ENCODE results near the gene PDE4D.

Gene PDE4D

GRCh38 chr5:59119480-59119879 is 774.0 kb downstream of the PDE4D start:
- no peak for DNase-seq (ENCODE audit: low read depth, low spot score)

- DNase-seq (ENCODE audit: low read depth, low spot score), result no peak
Measured at GRCh38 chr5:59117320-59117719, 776.2 kb downstream of the PDE4D start.

GRCh38 chr5:59116231-59116865 is 777.2 kb downstream of the PDE4D start:
- DNase-seq (ENCODE audit: low read depth, low spot score), result no peak

DNA sequence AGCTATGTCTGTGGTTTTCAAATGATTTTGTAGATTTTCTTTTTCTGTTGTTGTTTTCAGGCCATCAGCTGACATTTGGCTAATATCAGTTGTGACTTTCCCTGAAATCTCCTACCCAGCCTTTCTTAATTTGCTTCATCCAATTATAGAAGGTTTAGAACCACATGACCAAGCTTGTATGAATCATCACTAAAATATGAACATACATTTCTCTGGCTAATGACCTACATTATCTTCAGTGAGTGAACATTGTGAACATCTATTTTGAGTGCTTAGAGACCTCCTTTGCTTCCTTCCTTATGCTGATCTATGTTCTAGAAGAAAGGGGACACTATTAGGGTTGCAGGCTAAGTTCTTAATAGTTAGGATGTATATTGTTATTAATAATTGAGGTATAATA is 778.2 kb downstream of the PDE4D start:
- no peak for DNase-seq (ENCODE audit: low read depth, low spot score)

GRCh38 chr5:59109383-59109782 is 784.1 kb downstream of the PDE4D start:
- DNase-seq (ENCODE audit: low read depth, low spot score), result no peak

GRCh38 chr5:59107692-59108091 is 785.8 kb downstream of the PDE4D start:
- DNase-seq (ENCODE audit: low read depth, low spot score), result no peak

DNA sequence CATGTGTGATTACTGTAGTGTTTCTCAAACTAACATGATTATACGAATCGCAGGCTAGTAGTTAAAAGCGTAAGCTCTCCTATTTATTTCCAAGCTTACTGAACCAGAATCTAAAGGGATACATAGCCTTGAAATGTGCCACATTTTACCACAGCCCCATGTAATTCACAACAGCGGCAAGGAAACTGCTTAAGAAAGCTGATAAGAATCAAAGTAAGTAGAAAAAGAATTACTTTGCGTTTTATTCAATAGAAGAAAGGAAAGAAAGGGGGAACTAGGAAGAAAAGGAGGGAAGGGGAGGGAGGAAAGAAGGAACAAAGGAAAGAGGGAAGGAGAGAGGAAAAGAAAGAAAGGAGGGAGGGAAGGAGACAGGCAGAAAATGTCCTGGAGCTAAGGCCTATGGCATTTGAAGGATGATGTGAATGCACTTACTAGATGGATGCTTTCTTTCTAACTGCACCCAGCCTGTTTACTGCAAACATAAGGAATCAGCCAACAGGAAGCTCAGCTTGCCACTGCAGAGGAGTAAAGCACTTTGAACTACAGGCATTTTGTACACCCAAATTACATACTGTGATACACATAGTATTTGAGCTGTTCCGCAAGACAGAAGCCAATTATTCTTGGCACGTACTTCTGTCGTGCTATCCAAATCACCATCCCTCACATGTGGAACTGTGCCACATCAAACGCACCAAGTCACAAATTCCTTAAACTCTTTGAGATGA is 789.0 kb downstream of the PDE4D start:
- no peak for DNase-seq (ENCODE audit: low read depth, low spot score)

DNA sequence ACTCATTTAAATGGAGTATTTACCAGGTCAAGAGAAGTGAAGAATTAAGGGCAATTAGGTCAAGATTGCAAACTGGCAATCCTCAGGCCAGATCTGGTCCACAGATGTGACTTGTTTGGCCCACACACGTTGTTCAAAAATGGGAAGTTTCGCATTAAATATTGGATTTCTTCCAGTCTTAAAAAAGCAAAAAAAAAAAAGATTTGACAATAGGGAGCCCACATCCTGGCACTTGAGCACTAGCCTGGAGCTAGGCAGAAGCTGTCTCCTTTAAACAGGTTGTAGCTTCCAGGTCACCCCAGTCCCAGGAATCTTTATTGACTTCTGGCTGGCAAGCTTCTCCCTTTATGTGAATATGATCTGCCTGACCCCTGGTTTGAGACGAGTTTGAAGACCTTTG is 790.2 kb downstream of the PDE4D start:
- no peak for DNase-seq (ENCODE audit: low read depth, low spot score)

DNA sequence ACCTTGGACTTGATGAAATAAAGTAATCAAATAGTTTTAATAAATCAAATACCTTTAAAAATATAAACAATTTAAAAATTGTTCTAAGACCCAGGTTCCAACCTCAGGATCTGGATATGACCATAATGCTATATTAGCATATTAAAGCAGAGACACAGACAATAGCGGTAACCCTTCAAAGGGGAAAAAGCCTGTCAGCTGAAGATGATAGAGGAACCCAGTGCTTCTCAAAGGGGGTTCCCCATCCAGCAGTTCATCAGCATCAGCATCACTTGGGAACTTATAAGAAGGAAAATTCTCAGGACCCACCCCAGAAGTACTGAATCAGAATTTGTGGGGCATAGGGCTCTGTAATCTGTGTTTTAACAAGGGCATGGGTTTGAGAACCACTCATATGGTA is 791.1 kb downstream of the PDE4D start:
- no peak for DNase-seq (ENCODE audit: low read depth, low spot score)

DNA sequence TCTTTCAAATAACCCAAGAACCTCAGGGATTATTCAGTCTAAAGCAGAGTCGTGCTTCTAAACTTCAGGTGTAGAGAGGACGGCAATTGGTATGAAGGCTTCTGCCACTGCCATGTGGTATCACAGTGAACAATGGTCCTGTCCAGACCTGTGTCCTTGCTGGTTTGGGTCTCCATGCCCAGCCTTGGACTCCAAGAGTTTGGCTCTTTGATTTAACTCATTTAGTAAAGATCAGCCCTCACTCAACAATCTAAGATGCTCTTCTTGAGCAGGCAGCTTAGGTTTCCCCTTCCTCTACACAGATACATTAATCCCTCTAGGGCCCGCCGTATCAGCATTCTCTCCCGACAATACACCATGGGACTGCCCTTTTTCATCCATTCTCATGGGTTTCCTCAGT is 792.7 kb downstream of the PDE4D start:
- DNase-seq (ENCODE audit: low read depth, low spot score), result no peak

- DNase-seq (ENCODE audit: low read depth, low spot score), result no peak
Measured at GRCh38 chr5:59099995-59100345, 793.6 kb downstream of the PDE4D start.

DNA sequence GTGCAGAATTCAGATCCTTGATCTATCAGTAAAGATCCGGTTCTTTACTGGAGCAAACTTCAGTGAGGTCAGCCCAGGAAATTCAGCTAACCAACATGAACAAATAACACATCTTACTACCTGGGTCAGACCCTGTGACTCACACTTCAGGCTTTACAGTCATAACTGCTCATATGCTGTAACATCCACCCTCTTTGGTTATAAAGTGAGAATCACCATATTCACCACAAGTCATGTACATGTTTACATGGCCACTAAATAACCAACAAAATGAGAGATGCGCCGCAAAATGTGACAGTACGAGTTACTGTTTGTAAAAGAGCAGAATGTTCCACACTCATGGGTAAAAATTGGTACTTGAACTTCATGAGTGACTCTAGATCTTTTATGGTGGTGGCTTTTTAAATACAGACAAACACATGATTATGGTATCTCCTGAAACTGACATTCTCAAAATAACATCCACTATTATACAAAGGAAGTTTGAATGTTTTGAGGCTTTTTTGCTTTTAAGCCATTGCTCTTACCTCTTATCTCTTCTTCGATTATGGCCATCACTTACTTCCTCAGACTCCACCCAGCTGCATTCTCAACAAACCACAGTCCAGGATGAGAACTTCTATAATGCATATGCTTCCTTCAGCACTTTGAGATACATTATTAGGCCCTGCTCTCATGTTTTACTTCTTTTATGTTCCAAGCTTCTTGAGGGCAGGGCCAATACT is 794.1 kb downstream of the PDE4D start:
- DNase-seq (ENCODE audit: low read depth, low spot score), result no peak

GRCh38 chr5:59098743-59099142 is 794.8 kb downstream of the PDE4D start:
- no peak for DNase-seq (ENCODE audit: low read depth, low spot score)

DNA sequence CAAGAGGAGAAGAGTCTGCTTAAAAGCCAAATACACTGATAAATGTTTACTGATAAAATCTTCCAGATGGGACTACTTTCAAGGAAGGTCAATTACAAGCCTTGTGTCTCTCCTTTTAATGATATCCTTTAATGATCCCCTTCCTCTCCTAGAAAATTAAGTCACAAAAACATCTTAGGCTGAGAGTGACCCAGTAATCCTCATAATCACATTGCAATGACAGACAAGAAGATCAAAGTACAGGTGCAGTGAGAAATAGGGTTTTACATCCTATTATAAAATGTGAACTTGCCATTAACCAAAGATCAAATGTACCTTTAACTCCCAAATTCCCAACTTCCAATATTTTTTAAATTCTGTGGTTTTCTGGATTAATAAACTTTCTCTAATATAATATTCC is 795.8 kb downstream of the PDE4D start:
- no peak for DNase-seq (ENCODE audit: low read depth, low spot score)

DNA sequence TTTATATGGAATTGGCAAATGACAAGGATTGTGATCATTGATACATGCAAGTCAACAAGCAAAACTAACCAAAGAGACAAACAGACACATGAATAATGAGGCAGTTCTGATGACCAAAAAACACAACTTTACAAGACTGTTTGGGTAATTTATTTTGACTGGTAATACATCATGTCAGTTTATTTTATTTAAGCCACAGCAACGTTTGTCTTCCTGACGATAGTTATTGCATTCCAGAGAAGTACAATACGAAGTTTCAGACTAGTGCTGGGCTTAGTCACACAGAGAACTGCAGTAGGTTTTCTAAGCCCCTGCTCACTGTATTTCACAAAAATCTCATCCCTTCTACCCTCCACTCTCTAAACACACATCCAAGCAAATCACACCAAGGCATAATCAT is 796.4 kb downstream of the PDE4D start:
- DNase-seq (ENCODE audit: low read depth, low spot score), result no peak

DNA sequence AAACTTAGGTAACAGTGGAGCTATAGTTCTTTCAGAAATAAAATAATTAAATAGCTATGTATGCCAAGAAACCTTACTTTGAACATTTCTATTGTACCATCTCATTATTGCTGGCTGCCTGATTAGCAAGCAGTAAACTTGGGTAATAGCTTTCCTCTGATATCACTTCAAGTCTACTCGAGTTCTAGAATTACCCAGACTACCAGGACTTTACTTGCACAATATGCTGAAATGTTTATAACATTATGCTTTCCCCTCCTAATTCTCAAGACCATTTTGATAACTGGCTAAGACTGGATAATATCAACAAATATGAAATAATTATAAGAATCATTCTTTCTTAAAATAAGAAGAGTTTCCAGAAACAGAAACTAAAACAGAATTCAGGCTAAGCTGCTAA is 798.0 kb downstream of the PDE4D start:
- DNase-seq (ENCODE audit: low read depth, low spot score), result no peak

- no peak for DNase-seq (ENCODE audit: low read depth, low spot score)
Measured at GRCh38 chr5:59094864-59095263, 798.7 kb downstream of the PDE4D start.

DNA sequence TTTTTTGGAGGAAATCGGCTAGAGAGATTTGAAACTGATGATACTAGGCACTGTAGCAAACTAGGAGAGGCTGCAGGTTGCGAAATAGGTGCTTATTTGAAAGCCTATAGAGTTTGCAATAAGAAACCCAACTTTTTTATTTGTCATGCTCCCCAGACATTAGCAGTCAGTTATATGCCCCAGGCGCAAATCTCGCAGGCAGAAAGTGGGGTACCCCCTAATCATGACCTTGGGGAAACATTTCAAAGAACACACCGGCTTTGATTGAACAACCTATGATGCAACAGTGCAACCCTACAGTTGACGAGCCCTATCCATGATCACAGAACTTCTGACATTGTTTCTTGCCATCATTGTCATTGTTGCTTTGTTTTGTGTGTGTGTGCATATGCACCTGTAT is 800.2 kb downstream of the PDE4D start:
- DNase-seq (ENCODE audit: low read depth, low spot score), result no peak

- no peak for DNase-seq (ENCODE audit: low read depth, low spot score)
Measured at GRCh38 chr5:59092758-59093157, 800.8 kb downstream of the PDE4D start.

- no peak for DNase-seq (ENCODE audit: low read depth, low spot score)
Measured at GRCh38 chr5:59091965-59092364, 801.6 kb downstream of the PDE4D start.

- no peak for DNase-seq (ENCODE audit: low read depth, low spot score)
Measured at GRCh38 chr5:59090323-59090722, 803.2 kb downstream of the PDE4D start.

GRCh38 chr5:59089767-59090166 is 803.8 kb downstream of the PDE4D start:
- no peak for DNase-seq (ENCODE audit: low read depth, low spot score)

GRCh38 chr5:59088546-59088945 is 805.0 kb downstream of the PDE4D start:
- no peak for DNase-seq (ENCODE audit: low read depth, low spot score)
